Left ventricle myocardium inferior (tissue), 1 donor: ENCODE results near the gene RIN3. TPM values are rescaled to one million over a fixed set of nuclear protein-coding genes. Genes with fewer than 3 reads are reported as not detected.

Experiments
- DNase-seq: peaks from one replicate; pipeline ENCODE4 v3.0.0-alpha.2; 2020
- H3K27ac ChIP-seq: fragments of 200-600 bp; replicated peaks from 2 replicates; pipeline ENCODE4 v1.8.0; 2021
- H3K27me3 ChIP-seq: fragments of 200-600 bp; 2 replicates; pipeline ENCODE4 v1.8.0; 2021; ENCODE audit warnings: low read depth
- H3K36me3 ChIP-seq: fragments of 200-600 bp; 2 replicates; pipeline ENCODE4 v1.8.0; 2021
- H3K4me1 ChIP-seq: fragments of 200-600 bp; 2 replicates; pipeline ENCODE4 v1.8.0; 2021
- H3K4me3 ChIP-seq: fragments of 200-600 bp; 2 replicates; pipeline ENCODE4 v1.8.0; 2021; ENCODE audit warnings: mild to moderate bottlenecking, moderate library complexity
- H3K9me3 ChIP-seq: fragments of 200-600 bp; replicated peaks from 2 replicates; pipeline ENCODE4 v1.8.0; 2021
- CTCF ChIP-seq: fragments of 200-600 bp; IDR thresholded peaks from 2 replicates; pipeline ENCODE4 v1.8.0; 2021; ENCODE audit warnings: antibody characterized with exemption, mild to moderate bottlenecking, borderline replicate concordance
- intact Hi-C: fragments of 100-400 bp; cut with micrococcal nuclease; formaldehyde crosslinking; loops from one replicate; pipeline ENCODE4 v1.11.0; 2022
- long read RNA-seq: library from polyadenylated mRNA; unstranded; transcript quantifications from one replicate; pipeline ENCODE4 v2.0.0, GENCODE V29; 2021
- total RNA-seq: library from RNA; stranded (reverse); fragmentation: NEBNext Ultra II Directional; extraction: Animal tissue kit (Norgen Biotek cat#: 25700); gene quantifications from one replicate; pipeline ENCODE4 v1.2.1, GENCODE V29; 2021
- donor health status: DM: no; HTN: yes; CAD: no; lungs with severe emphysema.

Gene RIN3
- total RNA-seq: 13.8 TPM
- long read RNA-seq, partial matches to known transcripts: 17 of 22 reads
- long read RNA-seq, other reads (novel, unspliced or antisense): 3 of 22 reads

GRCh38 chr14:92513204-92513965 lies at the start of gene RIN3:
RIN3 (plus strand) TSS chr14:92513781; CDS start chr14:92513933, 152 bp downstream.
- Histone ChIP-seq H3K27me3 (no peaks in the 10 kb centered on the region), H3K4me3 (peak within 1 kb of the TSS; percentile 89), H3K36me3 (no peaks in the 10 kb centered on the region), H3K4me1 (peaks cover 70% of the 10 kb centered on the region), H3K27ac (peak within 1 kb of the TSS; percentile 94), H3K9me3 (no peaks in the 10 kb centered on the region)
- intact Hi-C loops: no loop called here
- TF ChIP-seq CTCF: no peak
- peak; percentile 58 for DNase-seq

GRCh38 chr14:92464156-92464555 lies 49.4 kb upstream of the RIN3 start:
- Histone ChIP-seq H3K27me3 (no peaks in the 10 kb centered on the region), H3K4me3 (no peak overlapping the region), H3K27ac (no peak overlapping the region), H3K36me3 (no peaks in the 10 kb centered on the region), H3K4me1 (peaks cover 27% of the 10 kb centered on the region), H3K9me3 (peaks cover 17% of the 10 kb centered on the region)
- no peak for TF ChIP-seq CTCF
- DNase-seq: no peak
- intact Hi-C loops: no loop called here

GRCh38 chr14:92464716-92465115 lies 48.9 kb upstream of the RIN3 start:
- peaks cover 27% of the 10 kb centered on the region for H3K4me1 ChIP-seq
- H3K27ac ChIP-seq: no peak overlapping the region
- H3K36me3 ChIP-seq: no peaks in the 10 kb centered on the region
- H3K27me3 ChIP-seq: no peaks in the 10 kb centered on the region
- H3K9me3 ChIP-seq: peaks cover 23% of the 10 kb centered on the region
- intact Hi-C loops: no loop called here
- no peak for TF ChIP-seq CTCF
- no peak overlapping the region for H3K4me3 ChIP-seq
- DNase-seq: no peak

GRCh38 chr14:92465353-92466055 lies 48.1 kb upstream of the RIN3 start:
- DNase-seq: no peak
- TF ChIP-seq CTCF: no peak
- Histone ChIP-seq H3K27me3 (no peaks in the 10 kb centered on the region), H3K4me1 (peaks cover 20% of the 10 kb centered on the region), H3K4me3 (no peak overlapping the region), H3K27ac (no peak overlapping the region), H3K36me3 (no peaks in the 10 kb centered on the region), H3K9me3 (peaks cover 26% of the 10 kb centered on the region)
- intact Hi-C loops: no loop called here

GRCh38 chr14:92466059-92466458 lies 47.5 kb upstream of the RIN3 start:
- Histone ChIP-seq H3K9me3 (peaks cover 26% of the 10 kb centered on the region), H3K4me1 (peaks cover 14% of the 10 kb centered on the region), H3K4me3 (no peak overlapping the region), H3K27ac (no peak overlapping the region), H3K36me3 (no peaks in the 10 kb centered on the region), H3K27me3 (no peaks in the 10 kb centered on the region)
- TF ChIP-seq CTCF: no peak
- intact Hi-C loops: no loop called here
- no peak for DNase-seq
